Loucy (cell line): Measurements from ENCODE around the gene PPP1R14C.

Experiments
- H2AFZ ChIP-seq: fragments of 200-600 bp; sonication (generic); 2 replicates; pipeline ENCODE4 v1.6.0; 2016; ENCODE audit warnings: antibody characterized with exemption, mild to moderate bottlenecking, low read length, moderate library complexity
- H3F3A ChIP-seq: fragments of 200-600 bp; 2 replicates; pipeline ENCODE4 v1.6.0; 2016; ENCODE audit warnings: antibody characterized with exemption, low read depth, mild to moderate bottlenecking
- H3K27me3 ChIP-seq: fragments of 200-600 bp; sonication (generic); 2 replicates; pipeline ENCODE4 v1.6.1; 2014; ENCODE audit warnings: low read length, mild to moderate bottlenecking; ENCODE audit not compliant: insufficient read depth, poor library complexity, severe bottlenecking
- H3K36me3 ChIP-seq: fragments of 200-600 bp; sonication (generic); 2 replicates; pipeline ENCODE4 v1.6.1; 2016; ENCODE audit warnings: low read length; ENCODE audit not compliant: insufficient read depth
- H3K4me1 ChIP-seq: fragments of 200-600 bp; sonication (generic); 2 replicates; pipeline ENCODE4 v1.5.1; 2014; ENCODE audit warnings: low read length, mild to moderate bottlenecking; ENCODE audit not compliant: insufficient read depth, poor library complexity, severe bottlenecking
- H3K4me2 ChIP-seq: fragments of 200-600 bp; sonication (generic); 2 replicates; pipeline ENCODE4 v1.6.0; 2014; ENCODE audit warnings: antibody characterized with exemption, low read length, low read depth, mild to moderate bottlenecking; ENCODE audit not compliant: poor library complexity, severe bottlenecking
- H3K4me3 ChIP-seq: fragments of 200-600 bp; sonication (generic); 2 replicates; pipeline ENCODE4 v1.5.1; 2014; ENCODE audit warnings: low read length, mild to moderate bottlenecking, mixed read lengths; ENCODE audit not compliant: poor library complexity, severe bottlenecking
- H3K79me2 ChIP-seq: fragments of 200-600 bp; sonication (generic); 2 replicates; pipeline ENCODE4 v1.6.1; 2014; ENCODE audit warnings: low read length; ENCODE audit not compliant: insufficient read depth
- H3K9ac ChIP-seq: fragments of 200-600 bp; sonication (generic); 2 replicates; pipeline ENCODE4 v1.6.0; 2014; ENCODE audit warnings: mild to moderate bottlenecking, low read depth, low read length, moderate library complexity; ENCODE audit not compliant: poor library complexity, severe bottlenecking
- H3K9me2 ChIP-seq: fragments of 200-600 bp; sonication (generic); replicated peaks from 2 replicates; pipeline ENCODE4 v1.6.1; 2016; ENCODE audit warnings: low read depth, low read length, mixed read lengths
- H3K9me3 ChIP-seq: fragments of 200-600 bp; sonication (generic); 2 replicates; pipeline ENCODE4 v1.6.1; 2014; ENCODE audit warnings: mild to moderate bottlenecking, antibody characterized with exemption, low read length, low read depth; ENCODE audit not compliant: insufficient read depth
- H4K20me1 ChIP-seq: fragments of 200-600 bp; sonication (generic); 2 replicates; pipeline ENCODE4 v1.6.0; 2014; ENCODE audit warnings: antibody characterized with exemption, low read length, mild to moderate bottlenecking; ENCODE audit not compliant: insufficient read depth, poor library complexity, severe bottlenecking
- CTCF ChIP-seq: fragments of 200-600 bp; sonication (generic); conservative IDR thresholded peaks from 2 replicates; pipeline ENCODE4 v1.5.1; 2014; ENCODE audit warnings: mild to moderate bottlenecking, antibody characterized with exemption, low read length
- EZH2phosphoT487 ChIP-seq: fragments of 200-600 bp; IDR thresholded peaks from 2 replicates; pipeline ENCODE4 v1.6.1; 2018; ENCODE audit warnings: antibody characterized with exemption, mild to moderate bottlenecking, moderate library complexity, borderline replicate concordance

PPP1R14C gene

GRCh38 chr6:150150458-150150820, 7.6 kb downstream of the PPP1R14C start:
- TF ChIP-seq CTCF (no peak), EZH2phosphoT487 (no peak)
- Histone ChIP-seq H3K9ac (no peak overlapping the region), H2AFZ (no peak overlapping the region), H4K20me1 (no peaks in the 10 kb centered on the region), H3K4me2 (no peak overlapping the region), H3K4me3 (no peak overlapping the region), H3K9me3 (no peaks in the 10 kb centered on the region), H3K79me2 (no peaks in the 10 kb centered on the region), H3K9me2 (no peaks in the 10 kb centered on the region), H3K4me1 (peaks cover 33% of the 10 kb centered on the region), H3K27me3 (no peaks in the 10 kb centered on the region), H3F3A (peaks cover 2% of the 10 kb centered on the region), H3K36me3 (no peaks in the 10 kb centered on the region)

DNA sequence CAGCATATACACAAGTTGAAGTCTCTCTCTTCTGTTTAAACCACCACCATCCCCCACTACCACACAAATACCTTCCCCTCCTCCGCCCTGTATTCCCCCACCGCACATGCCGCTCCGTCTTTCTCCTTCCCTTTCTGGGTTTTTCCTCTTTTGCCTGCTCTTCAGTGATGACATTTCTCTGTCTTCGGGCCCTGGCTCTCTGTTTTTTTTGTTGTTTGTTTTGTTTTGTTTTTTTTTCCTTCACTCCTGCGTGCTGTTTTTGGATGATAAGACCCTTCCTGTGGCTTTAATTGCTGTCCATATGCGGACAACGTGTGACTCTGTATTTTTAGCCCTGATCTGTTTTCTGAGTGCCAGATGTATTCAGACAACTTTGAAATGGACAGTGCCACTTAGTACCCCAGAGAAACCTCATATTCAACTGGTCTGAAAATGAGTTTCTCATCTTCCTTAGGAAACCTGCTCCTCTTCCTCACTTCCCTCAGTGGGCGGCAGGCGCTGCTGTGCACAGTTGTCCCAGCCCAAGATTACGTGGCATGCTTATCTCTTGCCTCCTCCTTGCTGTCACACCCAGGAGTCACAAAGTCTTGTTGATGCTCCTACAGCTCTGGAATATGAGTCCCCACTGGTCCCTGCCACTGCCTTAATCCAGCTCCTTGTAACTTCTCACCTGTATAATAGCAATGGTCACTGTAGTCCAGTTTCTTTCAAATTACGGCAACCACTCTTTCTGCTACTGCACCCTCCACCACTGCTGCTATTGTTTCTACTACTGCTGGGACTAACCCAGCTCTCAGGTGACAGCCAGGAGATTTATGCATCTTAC, 8.2 kb downstream of the PPP1R14C start:
- Histone ChIP-seq H2AFZ (no peak overlapping the region), H3K4me3 (no peak overlapping the region), H3K36me3 (no peaks in the 10 kb centered on the region), H3K9me3 (no peaks in the 10 kb centered on the region), H3K27me3 (no peaks in the 10 kb centered on the region), H3K9ac (no peak overlapping the region), H4K20me1 (no peaks in the 10 kb centered on the region), H3K9me2 (no peaks in the 10 kb centered on the region), H3K79me2 (no peaks in the 10 kb centered on the region), H3K4me2 (no peak overlapping the region), H3K4me1 (peaks cover 35% of the 10 kb centered on the region), H3F3A (peaks cover 2% of the 10 kb centered on the region)
- no peak for TF ChIP-seq CTCF
- TF ChIP-seq EZH2phosphoT487: no peak

GRCh38 chr6:150152891-150153876, 10.3 kb downstream of the PPP1R14C start:
- Histone ChIP-seq H3K9me2 (no peaks in the 10 kb centered on the region), H3K27me3 (no peaks in the 10 kb centered on the region), H4K20me1 (no peaks in the 10 kb centered on the region), H2AFZ (peak overlapping the region; percentile 84), H3K9me3 (no peaks in the 10 kb centered on the region), H3K9ac (peak overlapping the region; percentile 52), H3K79me2 (no peaks in the 10 kb centered on the region), H3F3A (peaks cover 2% of the 10 kb centered on the region), H3K4me2 (peak overlapping the region; percentile 76), H3K36me3 (no peaks in the 10 kb centered on the region), H3K4me3 (peak overlapping the region; percentile 60), H3K4me1 (peaks cover 45% of the 10 kb centered on the region)
- TF ChIP-seq EZH2phosphoT487 (no peak), CTCF (no peak)
